Liver (tissue), 9 donors: Measurements from ENCODE around the gene DENND1C. TPM values are rescaled to one million over a fixed set of nuclear protein-coding genes. Genes with fewer than 3 reads are reported as not detected.

Experiments used
- DNase-seq: peaks from one replicate; pipeline ENCODE4 v3.0.0-alpha.2; 2017; ENCODE audit warnings: low spot score
- H3K27ac ChIP-seq, 2 donors: one replicate each; pipeline ENCODE4 v1.7.0; 2013; ENCODE audit warnings: inconsistent platforms in 2 of 2, low read length in 2 of 2, control low read depth in 1 of 2, low read depth in 1 of 2, mild to moderate bottlenecking in 1 of 2
- H3K27me3 ChIP-seq, 4 donors: one replicate each; pipeline versions ENCODE4 v1.6.1 to v1.7.0; 2013; ENCODE audit warnings: low read length in 3 of 4, inconsistent platforms in 1 of 4, mild to moderate bottlenecking in 1 of 4, moderate library complexity in 1 of 4; ENCODE audit not compliant: control insufficient read depth in 4 of 4, insufficient read depth in 4 of 4
- H3K36me3 ChIP-seq, 4 donors: one replicate each; pipeline versions ENCODE4 v1.6.1 to v1.7.0; 2013; ENCODE audit warnings: low read length in 3 of 4, mild to moderate bottlenecking in 3 of 4, low read depth in 1 of 4, moderate library complexity in 1 of 4; ENCODE audit not compliant: control insufficient read depth in 4 of 4, insufficient read depth in 3 of 4
- H3K4me1 ChIP-seq, 4 donors: one replicate each; pipeline versions ENCODE4 v1.6.1 to v1.7.0; 2013; ENCODE audit warnings: low read length in 3 of 4, mild to moderate bottlenecking in 3 of 4, moderate library complexity in 1 of 4; ENCODE audit not compliant: control insufficient read depth in 4 of 4, insufficient read depth in 4 of 4
- H3K4me3 ChIP-seq, 3 donors: one replicate each; pipeline versions ENCODE4 v1.6.1 to v1.7.0; 2013; ENCODE audit warnings: low read length in 3 of 3, control low read depth in 1 of 3, low read depth in 1 of 3, mild to moderate bottlenecking in 1 of 3
- H3K9ac ChIP-seq, 2 donors: one replicate each; pipeline ENCODE4 v1.7.0; 2013; ENCODE audit warnings: low read length in 2 of 2, mild to moderate bottlenecking in 2 of 2, moderate library complexity in 2 of 2, control low read depth in 1 of 2, low read depth in 1 of 2
- H3K9me3 ChIP-seq, 4 donors: one replicate each; pipeline versions ENCODE4 v1.6.1 to v1.7.0; 2013; ENCODE audit warnings: low read length in 3 of 4; ENCODE audit not compliant: control insufficient read depth in 4 of 4
- GABPA ChIP-seq, 2 donors: IDR thresholded peaks in 1 of 2; conservative IDR thresholded peaks in 1 of 2; 2 replicates each; pipeline ENCODE4 v1.6.1; 2016; ENCODE audit warnings: antibody characterized with exemption in 2 of 2, mild to moderate bottlenecking in 1 of 2, moderate library complexity in 1 of 2
- HNF4A ChIP-seq, 2 donors: conservative IDR thresholded peaks; 2 replicates each; pipeline ENCODE4 v1.6.1; 2016; ENCODE audit warnings: antibody characterized with exemption in 2 of 2, mild to moderate bottlenecking in 2 of 2
- RAD21 ChIP-seq, 2 donors: IDR thresholded peaks; 2 replicates each; pipeline ENCODE4 v1.6.1; 2016; ENCODE audit warnings: antibody characterized with exemption in 2 of 2, mild to moderate bottlenecking in 2 of 2
- RXRA ChIP-seq, 2 donors: IDR thresholded peaks; 2 replicates each; pipeline ENCODE4 v1.6.1; 2017 to 2018; ENCODE audit warnings: antibody characterized with exemption in 2 of 2, mild to moderate bottlenecking in 1 of 2
- SP1 ChIP-seq: IDR thresholded peaks from 2 replicates; pipeline ENCODE4 v1.6.1; 2018; ENCODE audit warnings: antibody characterized with exemption, mild to moderate bottlenecking
- TAF1 ChIP-seq: conservative IDR thresholded peaks from 2 replicates; pipeline ENCODE4 v1.6.1; 2016; ENCODE audit warnings: antibody characterized with exemption, mild to moderate bottlenecking
- YY1 ChIP-seq: IDR thresholded peaks from 2 replicates; pipeline ENCODE4 v1.6.1; 2016; ENCODE audit warnings: antibody characterized with exemption, mild to moderate bottlenecking
- WGBS: extraction: QIAGEN DNeasy Blood & Tissue Kit; methylation state at CpG from one replicate; pipeline ENCODE4 v1.1.7; 2013; 5-methylcytosine and 5-hydroxymethylcytosine counted together
- polyA plus RNA-seq, 2 donors: library from polyadenylated mRNA; stranded (reverse) in 1 of 2; unstranded in 1 of 2; fragments of 200-250 nt in 1 of 2; fragments of >200 nt in 1 of 2; fragmentation: Nextera tagmentation in 1 of 2; extraction: Ambion mirVana in 1 of 2; gene quantifications; one replicate each; pipeline versions ENCODE4 v1.2.1 to v1.2.3, GENCODE V29; 2013 to 2015
- total RNA-seq, 2 donors: library from RNA; depleted of rRNA; stranded (reverse); fragments of >200 nt; gene quantifications; one replicate each; pipeline ENCODE4 v1.2.3, GENCODE V29; 2014
- TF ChIP-seq, protein P1 (sequence below): IDR thresholded peaks from 2 replicates; pipeline ENCODE4 v1.6.1; 2016; ENCODE audit warnings: antibody characterized with exemption, mild to moderate bottlenecking
- TF ChIP-seq, protein P2 (sequence below): IDR thresholded peaks from 2 replicates; pipeline ENCODE4 v1.6.1; 2016; ENCODE audit warnings: antibody characterized with exemption
- TF ChIP-seq, protein P3 (sequence below): fragments of 150-350 bp; IDR thresholded peaks from 2 replicates; pipeline ENCODE4 v1.5.1; 2017; ENCODE audit warnings: improper control_type of control experiment, low read depth, low read length; ENCODE audit not compliant: missing input control
- donor health status: healthy.
- donor health status: healthy.
- donor health status: healthy.
- donor health status: healthy.
- donor health status: healthy.

Gene DENND1C
- total and polyA plus RNA-seq, 4 donors: 0.99 to 1.5 (median 1.2) TPM

DNA sequence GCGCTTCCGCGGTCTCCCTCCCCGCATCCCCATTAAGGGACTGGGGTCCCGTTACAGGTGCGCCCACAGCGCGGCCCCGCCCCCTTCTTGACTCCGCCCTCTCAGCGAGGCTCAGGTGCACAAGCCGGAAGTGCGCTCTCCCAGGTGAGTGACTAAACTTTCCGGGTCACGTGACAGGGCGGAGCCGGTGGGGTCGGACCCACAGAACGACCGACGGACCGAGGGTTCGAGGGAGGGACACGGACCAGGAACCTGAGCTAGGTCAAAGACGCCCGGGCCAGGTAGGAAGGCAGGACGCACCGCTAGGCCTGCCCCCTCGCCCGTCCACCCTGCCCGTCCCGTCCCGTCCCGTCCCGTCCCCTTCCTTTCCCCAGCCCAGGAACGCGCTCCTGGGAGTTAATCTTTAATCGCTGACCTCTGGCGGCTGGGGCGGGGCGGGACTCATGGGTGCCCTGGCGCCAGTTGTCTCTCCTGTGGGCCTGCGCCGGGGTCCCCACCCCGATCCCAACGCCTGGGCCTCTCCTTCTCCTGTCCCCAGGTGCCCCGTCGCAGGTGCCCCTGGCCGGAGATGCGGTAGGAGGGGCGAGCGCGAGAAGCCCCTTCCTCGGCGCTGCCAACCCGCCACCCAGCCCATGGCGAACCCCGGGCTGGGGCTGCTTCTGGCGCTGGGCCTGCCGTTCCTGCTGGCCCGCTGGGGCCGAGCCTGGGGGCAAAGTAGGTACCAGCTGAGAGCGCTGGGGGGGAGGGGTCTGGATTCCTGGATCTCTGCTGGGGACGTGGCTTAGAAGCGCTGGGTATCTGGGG lies 17.3 kb downstream of the DENND1C start, which contains the start of gene CRB3 (continued):
- TF ChIP-seq, protein P1, sequence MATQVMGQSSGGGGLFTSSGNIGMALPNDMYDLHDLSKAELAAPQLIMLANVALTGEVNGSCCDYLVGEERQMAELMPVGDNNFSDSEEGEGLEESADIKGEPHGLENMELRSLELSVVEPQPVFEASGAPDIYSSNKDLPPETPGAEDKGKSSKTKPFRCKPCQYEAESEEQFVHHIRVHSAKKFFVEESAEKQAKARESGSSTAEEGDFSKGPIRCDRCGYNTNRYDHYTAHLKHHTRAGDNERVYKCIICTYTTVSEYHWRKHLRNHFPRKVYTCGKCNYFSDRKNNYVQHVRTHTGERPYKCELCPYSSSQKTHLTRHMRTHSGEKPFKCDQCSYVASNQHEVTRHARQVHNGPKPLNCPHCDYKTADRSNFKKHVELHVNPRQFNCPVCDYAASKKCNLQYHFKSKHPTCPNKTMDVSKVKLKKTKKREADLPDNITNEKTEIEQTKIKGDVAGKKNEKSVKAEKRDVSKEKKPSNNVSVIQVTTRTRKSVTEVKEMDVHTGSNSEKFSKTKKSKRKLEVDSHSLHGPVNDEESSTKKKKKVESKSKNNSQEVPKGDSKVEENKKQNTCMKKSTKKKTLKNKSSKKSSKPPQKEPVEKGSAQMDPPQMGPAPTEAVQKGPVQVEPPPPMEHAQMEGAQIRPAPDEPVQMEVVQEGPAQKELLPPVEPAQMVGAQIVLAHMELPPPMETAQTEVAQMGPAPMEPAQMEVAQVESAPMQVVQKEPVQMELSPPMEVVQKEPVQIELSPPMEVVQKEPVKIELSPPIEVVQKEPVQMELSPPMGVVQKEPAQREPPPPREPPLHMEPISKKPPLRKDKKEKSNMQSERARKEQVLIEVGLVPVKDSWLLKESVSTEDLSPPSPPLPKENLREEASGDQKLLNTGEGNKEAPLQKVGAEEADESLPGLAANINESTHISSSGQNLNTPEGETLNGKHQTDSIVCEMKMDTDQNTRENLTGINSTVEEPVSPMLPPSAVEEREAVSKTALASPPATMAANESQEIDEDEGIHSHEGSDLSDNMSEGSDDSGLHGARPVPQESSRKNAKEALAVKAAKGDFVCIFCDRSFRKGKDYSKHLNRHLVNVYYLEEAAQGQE: peak; percentile 25
- TF ChIP-seq RXRA (IDR thresholded peaks at IDR 0.05): peak in 1 of 2 donors; percentile 37

DNA sequence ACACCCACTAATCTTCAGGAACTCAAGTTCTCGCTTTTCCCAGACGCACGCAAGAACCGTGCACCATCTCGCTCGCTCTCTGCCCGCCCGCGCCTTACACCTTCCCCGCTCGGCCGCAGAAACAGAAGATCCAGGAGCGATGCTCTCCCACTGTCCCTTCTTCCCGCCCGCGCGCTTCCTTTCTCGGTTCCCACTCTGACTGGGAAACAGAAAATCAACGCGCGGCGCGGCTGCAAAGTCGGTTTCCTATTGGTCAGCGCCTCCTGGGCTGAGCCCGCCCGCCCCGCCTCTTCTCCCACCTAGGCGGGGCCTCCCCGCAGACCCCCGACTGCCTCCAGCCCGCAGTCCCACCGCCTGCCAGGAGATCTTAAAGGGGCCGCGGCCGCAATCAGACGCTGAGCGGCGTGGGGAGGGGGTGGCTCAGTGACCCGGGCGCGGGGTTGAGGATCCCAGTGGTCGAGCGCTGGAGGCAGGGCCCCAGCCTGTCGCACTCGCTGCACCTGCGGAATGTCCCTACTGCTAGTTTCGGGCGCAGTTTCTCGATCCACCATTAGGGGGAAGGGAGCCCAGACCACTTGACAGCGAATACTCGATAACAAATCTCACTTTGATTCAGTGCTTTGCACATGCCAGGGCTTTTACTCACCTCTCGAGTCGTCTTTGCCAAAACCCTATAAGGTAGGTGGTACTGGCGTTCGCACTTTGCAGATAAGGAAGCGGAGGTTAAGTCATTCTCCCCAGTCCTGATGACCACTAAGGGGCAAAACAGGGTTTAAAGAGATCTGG lies 21.3 kb downstream of the DENND1C start:
- no peaks in the 10 kb centered on the region for H3K9me3 ChIP-seq
- peak overlapping the region; percentile 36 to 60 for H3K9ac ChIP-seq
- peak; percentile 89 for DNase-seq
- peaks cover 7 to 27% (median 20%) of the 10 kb centered on the region in 4 donors for H3K4me1 ChIP-seq
- H3K4me3 ChIP-seq: peak overlapping the region; percentile 75 to 87 (median 85)
- WGBS: under 1% methylated on average over 57 of the region's 57 CpGs
- TF ChIP-seq RXRA (IDR thresholded peaks at IDR 0.05) (peak; percentile 17 to 52), RAD21 (IDR thresholded peaks at IDR 0.05) (peak in 1 of 2 donors; percentile 52), SP1 (peak; percentile 74), TAF1 (peak; percentile 35), HNF4A (conservative IDR thresholded peaks at IDR 0.05) (no peak), YY1 (peak; percentile 35), GABPA (IDR thresholded peaks at IDR 0.05 in 1 of 2, conservative IDR thresholded peaks at IDR 0.05 in 1 of 2) (peak in 1 of 2 donors; percentile 27)
- TF ChIP-seq, protein P2, sequence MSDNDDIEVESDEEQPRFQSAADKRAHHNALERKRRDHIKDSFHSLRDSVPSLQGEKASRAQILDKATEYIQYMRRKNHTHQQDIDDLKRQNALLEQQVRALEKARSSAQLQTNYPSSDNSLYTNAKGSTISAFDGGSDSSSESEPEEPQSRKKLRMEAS: peak; percentile 32
- TF ChIP-seq, protein P1: no peak
- TF ChIP-seq, protein P3, sequence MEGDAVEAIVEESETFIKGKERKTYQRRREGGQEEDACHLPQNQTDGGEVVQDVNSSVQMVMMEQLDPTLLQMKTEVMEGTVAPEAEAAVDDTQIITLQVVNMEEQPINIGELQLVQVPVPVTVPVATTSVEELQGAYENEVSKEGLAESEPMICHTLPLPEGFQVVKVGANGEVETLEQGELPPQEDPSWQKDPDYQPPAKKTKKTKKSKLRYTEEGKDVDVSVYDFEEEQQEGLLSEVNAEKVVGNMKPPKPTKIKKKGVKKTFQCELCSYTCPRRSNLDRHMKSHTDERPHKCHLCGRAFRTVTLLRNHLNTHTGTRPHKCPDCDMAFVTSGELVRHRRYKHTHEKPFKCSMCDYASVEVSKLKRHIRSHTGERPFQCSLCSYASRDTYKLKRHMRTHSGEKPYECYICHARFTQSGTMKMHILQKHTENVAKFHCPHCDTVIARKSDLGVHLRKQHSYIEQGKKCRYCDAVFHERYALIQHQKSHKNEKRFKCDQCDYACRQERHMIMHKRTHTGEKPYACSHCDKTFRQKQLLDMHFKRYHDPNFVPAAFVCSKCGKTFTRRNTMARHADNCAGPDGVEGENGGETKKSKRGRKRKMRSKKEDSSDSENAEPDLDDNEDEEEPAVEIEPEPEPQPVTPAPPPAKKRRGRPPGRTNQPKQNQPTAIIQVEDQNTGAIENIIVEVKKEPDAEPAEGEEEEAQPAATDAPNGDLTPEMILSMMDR: peak; percentile 48
- peaks cover 0 to 11% (median 1%) of the 10 kb centered on the region in 4 donors for H3K36me3 ChIP-seq
- H3K27ac ChIP-seq: peak overlapping the region; percentile 88 to 91
- no peaks in the 10 kb centered on the region for H3K27me3 ChIP-seq
